ENCODE data around the gene ECT2L. TPM values are rescaled to one million over a fixed set of nuclear protein-coding genes. Genes with fewer than 3 reads are reported as not detected.

ECT2L gene
- total and polyA plus RNA-seq, 8 donors, result 0.03 to 0.05 (median 0.03) TPM; not detected in 5

DNA sequence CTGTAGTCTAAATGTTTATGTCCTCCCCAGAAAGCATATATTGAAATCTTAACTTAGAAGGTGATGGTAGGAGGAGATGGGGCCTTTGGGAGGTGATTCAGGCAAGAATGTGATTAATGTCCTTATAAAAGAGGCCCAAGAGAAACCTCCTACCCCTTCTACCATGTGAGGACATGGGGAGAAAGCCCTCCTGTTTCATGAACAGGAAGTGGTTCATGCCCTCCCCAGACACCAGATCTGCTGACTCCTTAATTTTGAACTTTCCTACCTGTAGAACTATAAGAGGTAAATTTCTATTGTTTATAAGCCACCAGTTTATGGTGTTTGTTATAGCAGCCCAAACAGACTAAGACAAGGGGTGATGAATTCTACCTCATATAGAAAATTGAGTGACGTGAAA is 8.7 kb upstream of the ECT2L start:
- intact Hi-C loops (cut with DNase I), result no loop called here

DNA sequence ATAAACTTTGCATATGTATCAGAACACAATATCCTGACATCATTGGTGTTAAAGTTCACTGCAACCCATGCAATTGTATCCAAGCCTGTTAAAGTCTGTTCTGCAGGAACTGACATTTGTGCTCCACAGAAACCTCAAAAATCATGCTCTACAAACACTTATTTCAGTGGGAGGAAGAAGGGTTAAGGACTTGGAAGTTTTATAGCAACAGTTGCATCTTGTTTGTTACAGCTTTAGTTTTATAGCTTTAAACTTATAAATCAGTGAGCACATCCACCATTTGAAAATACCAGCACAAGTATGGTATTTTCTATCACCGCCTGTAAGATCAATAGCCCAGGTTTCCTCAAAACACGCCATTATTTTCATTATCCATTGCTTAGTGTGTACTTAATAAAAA is 884 bp downstream of the ECT2L start:
- 78 to 81% methylated on average over 2 of the region's 2 CpGs for WGBS, 2 donors
- no peak overlapping the region for H3K4me3 ChIP-seq

More for the DNA sequence above, 8.7 kb upstream of the ECT2L start:
- ATAC-seq (no peak), DNase-seq (no peak), FAIRE-seq (no peak)
- TF ChIP-seq, protein P1, sequence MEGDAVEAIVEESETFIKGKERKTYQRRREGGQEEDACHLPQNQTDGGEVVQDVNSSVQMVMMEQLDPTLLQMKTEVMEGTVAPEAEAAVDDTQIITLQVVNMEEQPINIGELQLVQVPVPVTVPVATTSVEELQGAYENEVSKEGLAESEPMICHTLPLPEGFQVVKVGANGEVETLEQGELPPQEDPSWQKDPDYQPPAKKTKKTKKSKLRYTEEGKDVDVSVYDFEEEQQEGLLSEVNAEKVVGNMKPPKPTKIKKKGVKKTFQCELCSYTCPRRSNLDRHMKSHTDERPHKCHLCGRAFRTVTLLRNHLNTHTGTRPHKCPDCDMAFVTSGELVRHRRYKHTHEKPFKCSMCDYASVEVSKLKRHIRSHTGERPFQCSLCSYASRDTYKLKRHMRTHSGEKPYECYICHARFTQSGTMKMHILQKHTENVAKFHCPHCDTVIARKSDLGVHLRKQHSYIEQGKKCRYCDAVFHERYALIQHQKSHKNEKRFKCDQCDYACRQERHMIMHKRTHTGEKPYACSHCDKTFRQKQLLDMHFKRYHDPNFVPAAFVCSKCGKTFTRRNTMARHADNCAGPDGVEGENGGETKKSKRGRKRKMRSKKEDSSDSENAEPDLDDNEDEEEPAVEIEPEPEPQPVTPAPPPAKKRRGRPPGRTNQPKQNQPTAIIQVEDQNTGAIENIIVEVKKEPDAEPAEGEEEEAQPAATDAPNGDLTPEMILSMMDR (IDR thresholded peaks at IDR 0.05), result no peak
- H3K36me3 ChIP-seq, result peaks cover 0 to 9% (median 0%) of the 10 kb centered on the region in 3 donors
- WGBS, 2 donors, result 93 to 100% methylated on average over 1 of the region's 1 CpG
- H3K4me1 ChIP-seq, result no peaks in the 10 kb centered on the region
- H3K9me3 ChIP-seq, result no peaks in the 10 kb centered on the region
- no peak overlapping the region for H3K27ac ChIP-seq
- H3K4me3 ChIP-seq, result no peak overlapping the region
- no peaks in the 10 kb centered on the region for H3K27me3 ChIP-seq

DNA sequence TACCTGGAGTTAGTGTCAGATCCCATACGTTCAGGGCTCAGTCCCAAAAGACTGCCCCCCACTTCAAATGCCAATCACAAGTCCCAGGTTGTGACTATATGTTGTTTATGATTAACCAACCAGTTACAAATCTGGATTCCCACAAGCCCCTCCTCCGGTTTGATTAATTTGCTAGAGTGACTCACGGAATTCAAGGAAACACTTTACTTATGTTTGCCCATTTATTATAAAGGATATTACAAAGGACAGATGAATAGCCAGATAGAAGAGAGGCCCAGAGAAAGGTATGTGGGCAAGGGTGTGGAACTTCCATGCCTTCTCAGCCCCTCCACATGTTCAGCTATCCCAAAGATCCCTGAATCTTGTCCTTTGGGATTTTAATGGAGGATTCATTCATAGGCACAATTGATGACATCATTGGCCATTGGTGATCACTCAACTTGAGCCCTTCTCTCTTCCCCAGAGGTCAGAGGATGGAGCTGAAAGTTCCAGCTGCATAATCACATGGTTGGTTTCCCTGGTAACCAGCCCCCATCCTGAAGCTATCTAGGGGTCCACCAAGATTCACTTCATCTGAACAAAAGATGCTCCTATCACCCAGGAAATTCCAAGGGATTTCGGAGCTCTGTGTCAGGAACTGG is 2.0 kb downstream of the ECT2L start:
- no peak for FAIRE-seq
- WGBS, 2 donors, result 42 to 56% methylated on average over 4 of the region's 4 CpGs

More for the DNA sequence above, 884 bp downstream of the ECT2L start:
- TF ChIP-seq, protein P1 (IDR thresholded peaks at IDR 0.05), result no peak
- intact Hi-C loops (cut with DNase I), result no loop called here
- H3K27me3 ChIP-seq, result no peaks in the 10 kb centered on the region
- H3K4me1 ChIP-seq, result no peaks in the 10 kb centered on the region
- DNase-seq, result no peak
- no peak overlapping the region for H3K27ac ChIP-seq
- FAIRE-seq, result no peak
- H3K9me3 ChIP-seq, result no peaks in the 10 kb centered on the region
- ATAC-seq, result no peak
- no peaks in the 10 kb centered on the region for H3K36me3 ChIP-seq

DNA sequence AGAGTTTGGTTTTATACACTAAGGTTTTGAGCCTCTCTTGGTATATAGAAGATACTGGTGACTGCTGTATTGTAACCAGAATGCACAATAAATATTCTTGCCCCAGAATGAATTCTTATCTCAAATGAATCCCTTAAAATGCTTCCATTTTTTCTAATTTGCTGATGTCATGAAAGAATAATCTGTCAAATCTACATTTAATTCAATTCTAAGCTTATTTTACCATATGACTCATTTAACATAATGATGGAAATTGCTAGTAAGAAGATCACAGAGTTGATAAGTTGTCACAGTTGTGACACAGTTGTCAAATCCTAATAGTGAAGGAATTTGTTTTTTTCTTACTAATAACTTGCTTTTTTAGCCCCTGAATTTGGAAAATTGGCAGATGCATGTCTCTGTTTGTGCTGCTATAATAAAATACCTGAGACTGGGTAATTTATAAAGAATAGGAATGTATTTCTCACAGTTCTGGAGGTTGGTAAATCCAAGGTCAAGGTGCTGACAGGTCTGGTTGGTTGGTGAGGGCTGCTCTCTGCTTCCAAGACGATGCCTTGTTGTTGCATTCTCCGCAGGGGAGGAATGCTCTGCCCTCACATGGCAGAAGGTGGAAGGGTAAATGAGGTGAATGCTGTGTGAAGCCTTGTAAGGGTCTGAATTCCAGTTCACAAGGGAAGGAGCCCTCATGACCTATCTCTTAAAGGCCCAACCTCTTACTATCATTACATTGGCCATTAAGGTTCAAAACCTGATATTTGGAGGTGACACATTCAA is 4.7 kb downstream of the ECT2L start:
- Histone ChIP-seq H3K4me3 (no peak overlapping the region), H3K36me3 (no peaks in the 10 kb centered on the region), H3K27me3 (no peaks in the 10 kb centered on the region), H3K4me1 (no peaks in the 10 kb centered on the region), H3K9me3 (no peaks in the 10 kb centered on the region), H3K27ac (no peak overlapping the region)
- TF ChIP-seq, protein P1 (IDR thresholded peaks at IDR 0.05), result no peak
- no peak for FAIRE-seq
- DNase-seq, result no peak
- WGBS, 2 donors, result 76 to 83% methylated on average over 2 of the region's 2 CpGs
- no peak for ATAC-seq
- intact Hi-C loops (cut with DNase I), result no loop called here

More for the DNA sequence above, 2.0 kb downstream of the ECT2L start:
- no peak for DNase-seq
- intact Hi-C loops (cut with DNase I), result no loop called here
- H3K36me3 ChIP-seq, result no peaks in the 10 kb centered on the region
- H3K4me1 ChIP-seq, result no peaks in the 10 kb centered on the region
- no peaks in the 10 kb centered on the region for H3K9me3 ChIP-seq
- no peak overlapping the region for H3K4me3 ChIP-seq
- TF ChIP-seq, protein P1 (IDR thresholded peaks at IDR 0.05), result no peak
- no peaks in the 10 kb centered on the region for H3K27me3 ChIP-seq
- H3K27ac ChIP-seq, result no peak overlapping the region
- ATAC-seq, result peak in 2 of 4 donors; percentile 12 to 16

DNA sequence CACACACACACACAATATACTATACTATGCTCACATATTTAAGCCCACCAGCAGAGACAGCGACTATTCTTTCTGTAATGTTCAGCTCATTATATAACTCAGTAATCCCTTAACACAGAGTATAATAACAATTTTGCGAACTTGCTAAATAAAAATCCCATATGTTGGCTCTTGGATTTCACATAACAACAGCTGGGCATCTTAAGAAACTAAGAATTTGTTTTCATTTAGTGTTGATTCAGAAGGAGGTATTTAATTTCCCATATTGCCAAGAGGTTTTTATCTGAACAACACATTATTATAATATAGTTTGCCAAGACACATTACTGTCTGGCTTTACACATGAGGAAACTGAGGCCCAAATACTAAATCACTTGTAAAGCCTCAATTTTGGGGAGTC is 7.4 kb downstream of the ECT2L start:
- H3K4me3 ChIP-seq, result no peak overlapping the region
- no peaks in the 10 kb centered on the region for H3K27me3 ChIP-seq
- H3K36me3 ChIP-seq, result no peaks in the 10 kb centered on the region
- TF ChIP-seq, protein P1 (IDR thresholded peaks at IDR 0.05), result no peak
- H3K4me1 ChIP-seq, result no peaks in the 10 kb centered on the region
- intact Hi-C loops (cut with DNase I), result no loop called here
- DNase-seq, result no peak
- 80 to 93% methylated on average over 2 of the region's 2 CpGs for WGBS, 2 donors
- no peak for FAIRE-seq
- no peak overlapping the region for H3K27ac ChIP-seq
- ATAC-seq, result no peak
- no peaks in the 10 kb centered on the region for H3K9me3 ChIP-seq

Measured in pancreas (tissue), 10 donors.